Measurements from ENCODE around the gene P3H4. TPM values are rescaled to one million over a fixed set of nuclear protein-coding genes. Genes with fewer than 3 reads are reported as not detected.
"Not testable (repeated sequence)": the region's sequence is repeated elsewhere in the genome, so short reads cannot be mapped to it uniquely, and the experiment has no call there.

Gene P3H4, protein sequence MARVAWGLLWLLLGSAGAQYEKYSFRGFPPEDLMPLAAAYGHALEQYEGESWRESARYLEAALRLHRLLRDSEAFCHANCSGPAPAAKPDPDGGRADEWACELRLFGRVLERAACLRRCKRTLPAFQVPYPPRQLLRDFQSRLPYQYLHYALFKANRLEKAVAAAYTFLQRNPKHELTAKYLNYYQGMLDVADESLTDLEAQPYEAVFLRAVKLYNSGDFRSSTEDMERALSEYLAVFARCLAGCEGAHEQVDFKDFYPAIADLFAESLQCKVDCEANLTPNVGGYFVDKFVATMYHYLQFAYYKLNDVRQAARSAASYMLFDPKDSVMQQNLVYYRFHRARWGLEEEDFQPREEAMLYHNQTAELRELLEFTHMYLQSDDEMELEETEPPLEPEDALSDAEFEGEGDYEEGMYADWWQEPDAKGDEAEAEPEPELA
- total RNA-seq, result 3.4 TPM in 2 replicates

DNA sequence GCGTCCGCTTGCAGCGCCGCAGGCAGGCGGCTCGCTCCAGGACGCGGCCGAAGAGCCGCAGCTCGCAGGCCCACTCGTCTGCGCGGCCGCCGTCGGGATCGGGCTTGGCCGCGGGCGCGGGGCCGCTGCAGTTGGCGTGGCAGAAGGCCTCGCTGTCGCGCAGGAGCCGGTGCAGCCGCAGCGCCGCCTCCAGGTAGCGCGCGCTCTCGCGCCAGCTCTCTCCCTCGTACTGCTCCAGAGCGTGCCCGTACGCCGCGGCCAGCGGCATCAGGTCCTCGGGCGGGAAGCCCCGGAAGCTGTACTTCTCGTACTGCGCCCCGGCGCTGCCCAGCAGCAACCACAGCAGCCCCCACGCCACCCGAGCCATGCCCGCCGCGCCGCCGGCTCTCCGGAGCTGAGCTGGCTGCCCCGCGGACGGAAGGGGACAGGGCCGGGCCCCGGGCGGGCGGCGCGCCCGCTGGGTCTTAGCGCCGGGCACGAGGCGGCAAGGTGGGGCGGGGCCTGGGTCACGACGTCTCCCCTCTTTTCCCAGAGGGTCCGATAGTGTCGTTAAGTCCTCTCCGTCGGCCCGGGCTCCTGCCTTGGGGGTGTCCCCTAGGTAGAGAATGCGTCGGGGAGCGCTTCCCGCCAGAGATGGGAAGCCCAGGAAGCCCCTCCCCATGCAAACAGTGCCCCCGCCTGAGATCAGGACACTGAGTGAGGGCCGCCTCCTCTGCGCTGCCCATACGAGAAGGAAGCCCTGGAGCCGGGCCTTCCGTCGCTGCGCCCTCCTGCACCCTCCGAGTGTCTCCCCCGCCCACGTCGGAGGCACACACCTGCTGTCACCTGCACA is at the start of gene P3H4:
Gene P3H4, minus strand, starts transcription at position 401 of the 832 bp plus-strand sequence. Its CDS starts 34 bp downstream, at position 367.
- intact Hi-C loops (cut with micrococcal nuclease), result loop anchor here (1.0 to 2.0 kb wide), 3 partner anchors 25 to 53 kb away; partner anchors contain the start of genes JUP, KLHL11 and NT5C3B

GRCh38 chr17:41860254-41860931 is 48.6 kb upstream of the P3H4 start:
- intact Hi-C loops (cut with micrococcal nuclease), result no loop called here

GRCh38 chr17:41851382-41851781 is 39.6 kb upstream of the P3H4 start:
- intact Hi-C loops (cut with micrococcal nuclease), result not testable (repeated sequence)

DNA sequence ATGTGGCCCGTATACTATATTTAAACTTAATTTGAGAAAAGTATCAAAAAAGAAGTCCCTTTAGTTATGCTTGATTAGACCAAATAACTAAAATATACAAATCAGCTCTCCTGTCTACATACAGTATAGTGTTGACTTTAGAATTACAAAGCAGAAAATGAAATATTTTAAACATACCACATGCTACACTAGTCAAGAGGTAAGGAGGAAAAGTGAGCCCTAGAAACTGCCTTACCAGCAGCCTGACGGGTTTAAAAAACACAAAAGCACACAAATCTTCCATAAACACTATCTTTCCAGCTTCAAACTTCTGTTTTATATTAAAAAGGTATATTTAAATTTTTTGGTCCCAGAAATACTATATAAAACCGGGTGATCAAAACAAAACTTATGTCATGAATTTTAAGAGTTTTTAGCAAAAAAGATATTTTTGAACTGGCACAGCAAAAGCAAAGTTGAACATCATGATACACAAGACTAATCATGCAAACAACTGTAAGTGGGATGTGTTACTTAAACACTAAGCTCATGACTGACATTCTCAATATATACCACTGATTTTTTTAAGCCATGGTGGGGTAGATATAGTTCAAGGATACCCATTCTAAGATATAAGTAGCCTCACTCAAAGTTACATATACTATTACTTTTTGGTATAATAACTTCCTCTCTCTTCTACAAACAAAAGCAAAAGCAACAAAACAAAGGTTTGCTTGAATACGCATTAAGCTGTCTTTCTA is 37.7 kb upstream of the P3H4 start:
- intact Hi-C loops (cut with micrococcal nuclease), result no loop called here

DNA sequence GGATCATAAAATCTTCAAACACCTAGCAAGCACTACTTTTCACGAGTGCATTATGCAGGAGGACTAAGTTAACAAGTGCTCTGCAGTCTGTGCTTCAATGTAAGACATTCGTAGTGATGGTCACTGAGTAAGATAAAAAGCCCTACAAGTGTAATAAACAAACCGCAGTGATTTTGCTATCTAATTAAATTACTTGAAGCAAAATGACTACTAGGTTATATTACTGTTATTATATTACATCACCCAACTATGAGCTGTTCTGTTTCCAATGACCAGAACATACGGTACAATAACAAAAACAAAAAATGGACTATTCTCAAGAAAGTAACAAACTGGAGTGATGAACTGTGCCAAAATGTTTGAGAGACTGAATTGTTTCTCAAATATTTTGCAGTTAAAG is 37.0 kb upstream of the P3H4 start:
- intact Hi-C loops (cut with micrococcal nuclease), result no loop called here

DNA sequence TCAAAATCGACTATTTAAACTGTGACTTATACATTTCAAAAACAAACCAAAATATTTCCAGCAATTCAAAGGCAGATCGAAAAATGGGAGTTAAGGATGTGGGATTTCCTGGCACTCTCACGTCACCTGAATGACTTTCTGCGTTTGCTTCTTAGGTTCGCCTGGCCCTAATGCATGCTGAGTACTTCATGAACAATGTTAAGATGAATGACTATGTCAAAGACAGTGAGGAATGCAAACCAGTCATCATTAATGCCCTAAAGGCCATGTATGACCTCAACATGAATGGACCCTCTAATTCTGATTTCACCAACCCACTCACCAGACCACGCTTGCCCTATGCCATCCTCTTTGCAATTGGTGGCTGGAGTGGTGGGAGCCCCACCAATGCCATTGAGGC is 33.2 kb upstream of the P3H4 start:
- intact Hi-C loops (cut with micrococcal nuclease), result no loop called here

DNA sequence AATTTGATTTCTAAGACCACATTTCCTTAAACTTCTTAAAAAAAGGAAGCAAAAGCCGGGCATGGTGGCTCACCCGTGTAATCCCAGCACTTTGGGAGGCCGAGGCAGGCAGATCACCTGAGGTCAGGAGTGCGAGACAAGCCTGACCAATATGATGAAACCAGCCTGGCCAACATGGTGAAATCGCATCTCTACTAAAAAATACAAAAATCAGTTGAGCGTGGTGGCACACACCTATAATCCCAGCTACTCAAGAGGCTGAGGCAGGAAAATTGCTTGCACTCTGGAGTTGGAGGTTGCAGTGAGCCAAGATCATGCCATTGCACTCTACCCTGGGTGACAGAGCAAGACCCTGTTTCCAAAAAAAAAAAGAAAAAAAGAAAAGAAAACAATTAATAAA is 29.0 kb upstream of the P3H4 start:
- intact Hi-C loops (cut with micrococcal nuclease), result not testable (repeated sequence)

GRCh38 chr17:41839448-41839847 is 27.7 kb upstream of the P3H4 start:
- intact Hi-C loops (cut with micrococcal nuclease), result loop anchor here (5.0 kb wide), 1 partner anchor 52 kb away; the partner anchor contains the start of gene JUP

DNA sequence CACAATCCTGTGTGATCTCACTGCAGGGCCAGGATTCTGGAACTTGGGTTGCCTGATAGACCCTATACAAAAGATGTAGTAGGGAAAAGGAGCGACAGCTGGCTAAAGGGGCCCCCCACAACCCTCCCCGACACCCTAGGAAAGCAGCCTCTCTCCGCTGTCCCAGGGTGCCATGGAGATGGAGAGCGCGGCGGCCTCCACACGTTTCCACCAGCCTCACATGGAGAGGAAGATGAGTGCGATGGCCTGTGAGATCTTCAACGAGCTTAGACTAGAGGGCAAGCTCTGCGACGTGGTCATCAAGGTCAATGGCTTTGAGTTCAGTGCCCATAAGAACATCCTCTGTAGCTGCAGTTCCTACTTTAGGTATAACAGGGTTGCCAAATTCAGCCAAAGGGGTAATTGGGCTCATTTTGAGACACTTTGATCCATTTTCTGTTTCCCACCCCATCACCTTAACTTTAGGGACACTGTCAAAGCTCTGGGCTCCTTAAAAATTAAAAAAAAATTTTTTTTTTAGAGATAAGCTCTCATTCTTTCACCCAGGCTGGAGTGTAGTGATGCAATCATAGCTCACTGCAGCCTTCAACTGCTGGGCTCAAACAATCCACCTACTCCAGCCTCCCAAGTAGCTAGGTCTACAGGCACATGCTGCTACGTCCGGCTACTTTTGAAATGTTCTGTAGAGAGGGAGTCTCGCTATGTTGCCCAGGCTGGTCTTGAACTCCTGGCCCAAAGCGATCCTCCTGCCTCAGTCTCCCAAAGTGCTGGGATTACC is 26.2 kb upstream of the P3H4 start, which contains the start of gene KLHL10:
Gene KLHL10, plus strand, starts transcription at position 65 of the 778 bp plus-strand sequence. Its CDS starts 108 bp downstream, at position 173.
- intact Hi-C loops (cut with micrococcal nuclease), result loop anchor here (5.0 kb wide), 1 partner anchor 51 kb away; the partner anchor contains the start of gene JUP

GRCh38 chr17:41836550-41837196 is 24.9 kb upstream of the P3H4 start:
- intact Hi-C loops (cut with micrococcal nuclease), result loop anchor here (1.0 to 5.0 kb wide), 2 partner anchors 25 to 49 kb away; partner anchors contain the start of genes JUP and P3H4

- intact Hi-C loops (cut with micrococcal nuclease), result loop anchor here (1.0 to 5.0 kb wide), 3 partner anchors 25 to 49 kb away; partner anchors contain the start of genes JUP, KLHL11 and P3H4
Observed at GRCh38 chr17:41835800-41836549, 24.2 kb upstream of the P3H4 start, which contains the start of gene NT5C3B. NT5C3B (minus strand) TSS chr17:41836232; CDS start chr17:41836193, 39 bp downstream.

GRCh38 chr17:41835214-41835799 is 23.6 kb upstream of the P3H4 start:
- intact Hi-C loops (cut with micrococcal nuclease), result loop anchor here (1.0 to 5.0 kb wide), 2 partner anchors 30 to 48 kb away; partner anchors contain the start of genes JUP and KLHL11

DNA sequence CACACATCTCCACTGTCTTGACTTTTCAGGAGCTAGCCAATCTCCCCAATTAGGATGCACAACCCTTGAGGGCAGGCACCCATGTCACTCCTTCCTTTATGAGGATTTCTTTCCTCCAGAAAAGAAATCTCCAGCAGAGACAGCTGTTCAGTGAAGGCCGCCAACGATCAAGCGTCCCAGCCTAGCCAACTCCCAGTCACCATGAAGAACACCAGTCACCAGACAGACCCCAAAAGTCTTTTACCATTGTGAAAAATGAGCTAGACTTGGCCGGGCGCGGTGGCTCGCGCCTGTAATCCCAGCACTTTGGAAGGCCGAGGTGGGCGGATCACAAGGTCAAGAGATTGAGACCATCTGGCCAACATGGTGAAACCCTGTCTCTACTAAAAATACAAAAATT is 18.2 kb upstream of the P3H4 start:
- intact Hi-C loops (cut with micrococcal nuclease), result not testable (repeated sequence)

- intact Hi-C loops (cut with micrococcal nuclease), result no loop called here
Observed at GRCh38 chr17:41825175-41825845, 13.6 kb upstream of the P3H4 start.

- intact Hi-C loops (cut with micrococcal nuclease), result no loop called here
Observed at GRCh38 chr17:41824086-41824485, 12.3 kb upstream of the P3H4 start.

GRCh38 chr17:41823580-41823979 is 11.8 kb upstream of the P3H4 start:
- intact Hi-C loops (cut with micrococcal nuclease), result no loop called here

DNA sequence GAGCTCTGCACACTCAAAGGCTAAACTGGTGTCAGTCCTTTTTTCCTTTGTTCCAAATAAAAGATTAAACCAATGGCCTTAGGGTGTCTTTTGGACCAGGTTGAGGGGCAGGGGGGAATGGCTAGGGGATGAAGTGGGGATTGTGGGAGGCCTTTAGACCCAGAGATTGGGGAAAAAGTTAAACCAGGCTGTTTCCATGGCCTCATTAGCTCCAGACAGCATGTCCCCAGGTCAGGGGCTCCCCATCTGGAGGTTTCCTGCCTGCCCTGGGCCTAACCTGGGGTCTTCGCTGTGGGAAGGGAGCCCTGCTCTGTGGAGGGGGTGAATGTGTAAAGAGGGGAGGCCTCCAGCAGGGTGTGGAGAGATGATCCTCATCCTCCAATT is 11.4 kb upstream of the P3H4 start:
- intact Hi-C loops (cut with micrococcal nuclease), result no loop called here
